Ishikawa (cell line): ENCODE measurements around the gene RPSA.

Experiments
- CREB1 ChIP-seq: IDR thresholded peaks from 2 replicates; pipeline ENCODE4 v1.6.1; 2012; ENCODE audit warnings: low read depth
- EGR1 ChIP-seq: IDR thresholded peaks from 2 replicates; pipeline ENCODE4 v1.6.1; 2012
- EP300 ChIP-seq: IDR thresholded peaks from 2 replicates; pipeline ENCODE4 v1.6.1; 2012; ENCODE audit warnings: borderline replicate concordance
- FOXM1 ChIP-seq: IDR thresholded peaks from 2 replicates; pipeline ENCODE4 v1.6.1; 2012; ENCODE audit warnings: low read depth, borderline replicate concordance
- NFIC ChIP-seq: IDR thresholded peaks from 2 replicates; pipeline ENCODE4 v1.6.1; 2012
- TAF1 ChIP-seq: IDR thresholded peaks from 2 replicates; pipeline ENCODE4 v1.6.1; 2012; ENCODE audit warnings: low read depth, mild to moderate bottlenecking
- TEAD4 ChIP-seq: IDR thresholded peaks from 2 replicates; pipeline ENCODE4 v1.6.1; 2012
- ZBTB7A ChIP-seq: IDR thresholded peaks from 2 replicates; pipeline ENCODE4 v1.6.1; 2012; ENCODE audit warnings: low read depth
- TF ChIP-seq, protein P1 (sequence below): IDR thresholded peaks from 2 replicates; pipeline ENCODE4 v1.6.1; 2012; ENCODE audit warnings: low read depth, mild to moderate bottlenecking
- TF ChIP-seq, protein P2 (sequence below): IDR thresholded peaks from 2 replicates; pipeline ENCODE4 v1.6.1; 2012

DNA sequence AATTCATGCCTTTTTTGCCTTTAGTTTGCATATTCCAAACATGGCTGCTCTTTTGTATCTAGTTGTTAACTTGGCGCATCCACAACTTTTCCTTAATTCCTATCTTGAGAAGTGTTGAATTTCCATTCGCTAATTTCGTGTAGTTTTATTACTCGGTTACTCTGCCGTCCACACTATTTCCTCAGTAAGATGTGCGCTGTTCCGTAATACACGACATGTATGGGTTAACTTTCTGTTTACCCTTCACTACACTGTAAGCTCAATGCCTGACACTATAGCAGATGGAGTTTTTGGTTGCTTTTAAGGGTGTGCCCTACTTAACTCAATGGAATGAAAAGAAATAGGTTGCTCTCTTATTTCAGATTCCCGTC lies 724 bp downstream of the RPSA start:
- TF ChIP-seq NFIC (no peak), EGR1 (no peak), CREB1 (no peak), TEAD4 (no peak), FOXM1 (no peak), TAF1 (no peak), EP300 (no peak), ZBTB7A (no peak)
- TF ChIP-seq, protein P1, sequence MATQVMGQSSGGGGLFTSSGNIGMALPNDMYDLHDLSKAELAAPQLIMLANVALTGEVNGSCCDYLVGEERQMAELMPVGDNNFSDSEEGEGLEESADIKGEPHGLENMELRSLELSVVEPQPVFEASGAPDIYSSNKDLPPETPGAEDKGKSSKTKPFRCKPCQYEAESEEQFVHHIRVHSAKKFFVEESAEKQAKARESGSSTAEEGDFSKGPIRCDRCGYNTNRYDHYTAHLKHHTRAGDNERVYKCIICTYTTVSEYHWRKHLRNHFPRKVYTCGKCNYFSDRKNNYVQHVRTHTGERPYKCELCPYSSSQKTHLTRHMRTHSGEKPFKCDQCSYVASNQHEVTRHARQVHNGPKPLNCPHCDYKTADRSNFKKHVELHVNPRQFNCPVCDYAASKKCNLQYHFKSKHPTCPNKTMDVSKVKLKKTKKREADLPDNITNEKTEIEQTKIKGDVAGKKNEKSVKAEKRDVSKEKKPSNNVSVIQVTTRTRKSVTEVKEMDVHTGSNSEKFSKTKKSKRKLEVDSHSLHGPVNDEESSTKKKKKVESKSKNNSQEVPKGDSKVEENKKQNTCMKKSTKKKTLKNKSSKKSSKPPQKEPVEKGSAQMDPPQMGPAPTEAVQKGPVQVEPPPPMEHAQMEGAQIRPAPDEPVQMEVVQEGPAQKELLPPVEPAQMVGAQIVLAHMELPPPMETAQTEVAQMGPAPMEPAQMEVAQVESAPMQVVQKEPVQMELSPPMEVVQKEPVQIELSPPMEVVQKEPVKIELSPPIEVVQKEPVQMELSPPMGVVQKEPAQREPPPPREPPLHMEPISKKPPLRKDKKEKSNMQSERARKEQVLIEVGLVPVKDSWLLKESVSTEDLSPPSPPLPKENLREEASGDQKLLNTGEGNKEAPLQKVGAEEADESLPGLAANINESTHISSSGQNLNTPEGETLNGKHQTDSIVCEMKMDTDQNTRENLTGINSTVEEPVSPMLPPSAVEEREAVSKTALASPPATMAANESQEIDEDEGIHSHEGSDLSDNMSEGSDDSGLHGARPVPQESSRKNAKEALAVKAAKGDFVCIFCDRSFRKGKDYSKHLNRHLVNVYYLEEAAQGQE, result no peak
- TF ChIP-seq, protein P2, sequence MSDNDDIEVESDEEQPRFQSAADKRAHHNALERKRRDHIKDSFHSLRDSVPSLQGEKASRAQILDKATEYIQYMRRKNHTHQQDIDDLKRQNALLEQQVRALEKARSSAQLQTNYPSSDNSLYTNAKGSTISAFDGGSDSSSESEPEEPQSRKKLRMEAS, result no peak
